ENCODE data around the gene FMN1.
"Not testable (repeated sequence)": the region's sequence is repeated elsewhere in the genome, so short reads cannot be mapped to it uniquely, and the experiment has no call there.

FMN1 gene

GRCh38 chr15:32972686-32973085 lies 221.8 kb downstream of the FMN1 start:
- no peak for DNase-seq (ENCODE audit: low read depth)

- no peak for DNase-seq (ENCODE audit: low read depth)
These were observed 223.7 kb downstream of the FMN1 start for GRCh38 chr15:32970847-32971246.

- DNase-seq (ENCODE audit: low read depth): no peak
These were observed 227.0 kb downstream of the FMN1 start for GRCh38 chr15:32967521-32967920.

GRCh38 chr15:32966512-32966911 lies 228.0 kb downstream of the FMN1 start:
- no peak for DNase-seq (ENCODE audit: low read depth)

DNA sequence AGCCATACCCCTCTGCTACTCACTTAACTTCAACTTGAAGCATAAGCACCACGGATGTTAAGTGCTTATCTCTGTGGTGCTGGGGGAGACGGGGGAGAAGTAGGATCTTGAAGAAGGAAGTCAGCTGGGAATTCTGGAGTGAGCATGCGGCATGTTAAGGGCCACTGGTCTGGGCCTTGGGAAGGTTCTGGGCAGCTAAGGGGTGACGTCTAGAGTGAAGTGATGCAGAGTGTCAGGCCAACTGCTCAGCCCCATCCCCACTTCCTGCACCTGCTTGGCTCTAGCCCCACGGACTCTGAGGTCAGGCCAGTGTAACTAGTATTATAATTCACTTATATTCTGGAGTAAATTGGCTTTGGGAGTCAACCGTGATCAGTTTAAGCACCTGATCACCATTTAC lies 228.6 kb downstream of the FMN1 start:
- DNase-seq (ENCODE audit: low read depth): no peak

DNA sequence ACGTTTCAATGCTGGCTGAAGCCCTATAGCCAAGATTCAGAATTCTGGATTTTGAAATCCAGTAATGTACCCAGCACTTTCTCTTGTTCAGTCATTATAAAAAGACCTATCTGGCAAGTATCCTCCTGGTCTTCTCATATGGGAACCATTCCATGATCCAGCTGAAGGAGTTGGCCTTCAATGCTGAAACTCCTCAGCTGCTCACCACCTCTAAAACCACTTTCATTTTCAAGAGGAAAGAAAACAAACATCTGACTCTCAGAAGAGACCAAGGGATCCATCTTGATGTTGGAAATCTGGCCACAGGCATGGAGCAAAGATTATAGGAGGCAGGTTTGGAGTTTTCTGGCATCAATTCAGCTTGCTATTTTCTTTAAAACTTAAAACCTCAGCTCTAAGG lies 235.4 kb downstream of the FMN1 start:
- DNase-seq (ENCODE audit: low read depth): no peak

- no peak for DNase-seq (ENCODE audit: low read depth)
These were observed 237.3 kb downstream of the FMN1 start for GRCh38 chr15:32957219-32957618.

DNA sequence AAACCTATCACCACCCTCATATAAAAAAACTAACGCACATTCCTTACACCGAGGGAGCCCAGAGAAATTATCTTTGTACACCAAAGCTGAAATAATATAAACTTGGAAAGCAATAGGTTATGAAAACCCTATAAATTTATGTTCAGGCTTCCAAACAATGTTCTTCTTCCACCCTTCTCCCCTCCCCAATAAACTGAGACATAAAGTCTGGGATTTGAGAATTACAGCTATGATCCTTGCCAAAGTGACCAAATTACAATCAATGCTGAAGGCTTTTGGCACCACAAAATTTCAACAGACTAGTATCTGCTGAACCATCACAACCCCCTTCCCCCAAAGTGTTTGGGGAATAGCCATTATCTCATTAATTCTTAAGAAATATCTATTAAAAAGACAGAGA lies 237.8 kb downstream of the FMN1 start:
- no peak for DNase-seq (ENCODE audit: low read depth)

GRCh38 chr15:32956006-32956405 lies 238.5 kb downstream of the FMN1 start:
- peak; percentile 64 for DNase-seq (ENCODE audit: low read depth)

GRCh38 chr15:32953533-32953910 lies 241.0 kb downstream of the FMN1 start:
- no peak for DNase-seq (ENCODE audit: low read depth)

- no peak for DNase-seq (ENCODE audit: low read depth)
These were observed 241.5 kb downstream of the FMN1 start for GRCh38 chr15:32952901-32953532.

- no peak for DNase-seq (ENCODE audit: low read depth)
These were observed 242.6 kb downstream of the FMN1 start for GRCh38 chr15:32951736-32952464.

DNA sequence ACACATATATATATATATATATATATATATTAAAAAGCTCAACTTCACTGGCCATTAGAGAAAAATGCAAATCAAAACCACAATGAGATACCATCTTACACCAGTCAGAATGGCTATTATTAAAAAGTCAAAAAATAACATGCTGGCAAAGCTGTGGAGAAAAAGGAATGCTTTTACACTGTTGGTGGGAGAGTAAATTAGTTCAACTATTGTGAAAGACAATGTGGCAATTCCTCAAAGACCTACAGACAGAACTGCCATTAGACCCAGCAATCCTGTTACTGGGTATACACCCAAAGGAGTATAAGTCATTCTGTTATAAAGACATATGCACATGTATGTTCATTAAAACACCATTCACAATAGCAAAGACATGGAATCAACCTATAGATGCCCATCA lies 244.5 kb downstream of the FMN1 start:
- not testable (repeated sequence) for DNase-seq (ENCODE audit: low read depth)

GRCh38 chr15:32946210-32946609 lies 248.3 kb downstream of the FMN1 start:
- no peak for DNase-seq (ENCODE audit: low read depth)

DNA sequence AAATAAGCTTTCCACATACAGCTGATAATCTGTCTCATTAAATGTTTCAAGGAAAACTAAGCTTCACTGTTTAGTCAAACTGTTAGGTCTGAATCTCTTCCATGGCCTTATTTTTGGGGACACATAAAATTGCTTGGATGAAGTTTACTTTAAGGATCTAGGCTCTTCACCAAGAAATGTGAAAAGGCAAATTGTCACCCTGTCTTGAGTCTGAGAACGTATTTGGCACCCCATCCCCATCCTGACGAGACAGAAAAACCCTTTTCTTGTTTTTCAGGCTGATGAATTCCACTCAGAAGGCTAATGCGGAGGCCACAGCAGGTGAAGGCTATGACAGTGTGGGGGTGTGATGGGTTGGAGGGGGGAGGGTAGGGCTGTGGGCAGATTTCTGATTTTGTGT lies 250.1 kb downstream of the FMN1 start:
- DNase-seq (ENCODE audit: low read depth): no peak

DNA sequence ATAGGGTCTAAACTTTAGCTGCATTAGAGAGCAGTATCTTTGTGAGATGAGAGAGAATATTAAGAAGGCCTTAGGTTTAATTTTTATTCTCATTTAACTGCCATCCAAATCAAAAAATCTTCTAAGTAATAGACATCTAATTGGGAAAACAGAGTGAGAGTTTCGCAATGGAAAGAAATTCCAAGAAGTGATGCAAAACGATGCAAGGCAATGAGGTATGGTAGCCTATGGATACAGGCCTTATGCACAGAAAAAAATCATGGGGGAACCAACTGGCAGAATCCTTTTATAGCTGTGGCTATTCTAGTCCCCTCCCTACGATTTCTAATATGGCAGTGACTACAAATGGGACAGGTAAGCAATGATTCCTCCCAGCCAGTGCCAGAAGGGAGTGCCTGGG lies 250.8 kb downstream of the FMN1 start:
- DNase-seq (ENCODE audit: low read depth): no peak

- no peak for DNase-seq (ENCODE audit: low read depth)
These were observed 252.1 kb downstream of the FMN1 start for GRCh38 chr15:32942401-32942841.

DNA sequence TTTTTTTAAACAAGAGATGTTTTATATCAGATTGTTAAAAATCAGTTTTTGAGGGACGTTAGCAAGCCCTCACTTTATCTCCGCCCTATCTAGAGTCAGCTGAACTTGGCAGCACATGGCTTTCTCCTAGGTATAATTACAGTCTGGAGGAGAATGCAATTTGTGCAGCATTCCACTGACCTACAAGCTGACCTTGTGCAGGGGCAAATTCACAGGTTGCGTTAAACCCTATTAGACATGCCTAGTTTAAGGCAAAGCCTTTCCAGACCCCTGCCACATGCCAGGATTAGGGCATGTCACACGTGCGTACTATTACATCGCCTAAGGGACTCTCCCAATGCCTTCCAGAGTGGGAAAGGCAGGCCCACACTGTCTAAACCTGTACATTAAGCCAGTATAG lies 252.7 kb downstream of the FMN1 start:
- DNase-seq (ENCODE audit: low read depth): no peak

- no peak for DNase-seq (ENCODE audit: low read depth)
These were observed 257.5 kb downstream of the FMN1 start for GRCh38 chr15:32936976-32937375.

DNA sequence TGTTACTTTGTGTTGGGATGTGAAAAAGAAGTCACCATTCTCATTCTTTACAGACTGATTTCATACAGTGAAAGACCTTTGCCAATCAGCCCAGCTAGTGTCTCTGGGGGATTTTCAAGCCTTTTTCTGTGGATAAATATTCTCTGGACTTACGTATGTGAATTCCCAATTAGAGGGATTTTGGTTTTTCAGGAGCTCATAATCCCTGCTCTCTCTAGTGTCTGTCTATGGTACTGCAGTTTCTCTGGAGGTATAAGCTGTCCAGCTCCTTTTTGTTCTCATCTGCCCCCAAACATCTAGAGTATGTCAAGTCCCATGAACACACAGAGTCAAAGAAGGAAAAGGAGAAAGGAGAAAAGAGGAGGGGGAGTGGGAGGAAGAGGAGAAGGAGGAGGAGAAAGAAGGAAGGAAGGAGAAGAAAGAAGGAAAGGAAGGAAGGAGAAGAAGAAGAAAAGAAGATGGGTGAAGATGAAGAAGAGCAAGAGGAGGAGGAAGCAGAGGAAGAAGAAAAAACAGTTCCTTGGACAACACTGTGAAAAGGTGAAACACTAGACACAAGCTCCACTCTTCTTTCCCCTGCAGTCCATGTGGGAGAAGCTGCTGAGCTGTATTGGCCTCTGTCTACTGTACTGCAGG lies 258.1 kb downstream of the FMN1 start:
- DNase-seq (ENCODE audit: low read depth): no peak

DNA sequence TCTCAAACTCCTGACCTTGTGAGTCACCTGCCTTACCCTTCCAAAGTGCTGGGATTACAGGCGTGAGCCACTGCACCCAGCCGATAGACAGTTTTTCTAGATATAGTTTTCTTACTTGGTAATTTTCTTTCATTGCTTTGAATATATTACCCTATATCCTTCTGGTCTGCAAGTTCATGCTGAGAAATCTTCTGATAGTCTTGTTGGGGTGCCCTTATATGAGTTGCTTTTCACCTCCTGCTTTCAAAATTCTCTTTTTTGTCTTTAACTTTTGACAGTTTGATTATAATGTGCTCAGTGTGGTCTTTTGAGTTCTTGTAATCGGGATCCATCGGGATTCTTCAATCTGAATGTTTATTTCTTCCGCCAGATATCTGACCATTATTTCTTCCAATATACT lies 259.4 kb downstream of the FMN1 start:
- DNase-seq (ENCODE audit: low read depth): no peak

GRCh38 chr15:32933236-32933635 lies 261.3 kb downstream of the FMN1 start:
- DNase-seq (ENCODE audit: low read depth): no peak

DNA sequence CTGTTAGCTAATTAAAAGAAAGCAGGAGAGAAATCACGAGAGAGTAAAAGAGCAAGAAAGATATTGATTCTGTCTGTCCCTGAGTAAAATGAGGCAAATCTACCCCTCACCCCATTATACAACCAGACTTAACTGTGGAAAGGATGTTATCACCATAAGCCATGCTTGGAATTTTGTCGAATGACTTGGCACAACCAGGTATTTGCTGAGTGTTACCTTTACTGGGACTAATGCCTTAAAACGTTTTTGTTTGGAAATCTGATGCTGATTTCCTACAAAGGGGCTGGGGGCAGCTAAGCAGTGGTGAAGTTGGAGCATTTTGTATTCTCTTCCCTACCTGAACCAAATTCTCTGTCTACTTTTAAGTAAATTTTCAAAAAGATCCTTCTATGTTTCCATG lies 265.6 kb downstream of the FMN1 start:
- no peak for DNase-seq (ENCODE audit: low read depth)

GRCh38 chr15:32927124-32927523 lies 267.4 kb downstream of the FMN1 start:
- no peak for DNase-seq (ENCODE audit: low read depth)

Data from GM04504 (cell line).